ENCODE data around the gene MAP3K20. TPM values are rescaled to one million over a fixed set of nuclear protein-coding genes. Genes with fewer than 3 reads are reported as not detected.

Gene MAP3K20
- total and polyA plus RNA-seq, 3 experiments from 2014 or later: 1.9 to 14.1 (median 11.2) TPM

GRCh38 chr2:173075056-173075780 is 428 bp upstream of the MAP3K20 start:
- Mint-ChIP-seq H3K9me3 (no peaks in the 10 kb centered on the region), H3K4me1 (peaks cover 8 to 28% (median 9%) of the 10 kb centered on the region in 3 donors), H3K36me3 (no peaks in the 10 kb centered on the region), H3K4me3 (peak overlapping the region; percentile 60 to 87 (median 79)), H3K27me3 (peaks cover 11 to 21% of the 10 kb centered on the region in 2 donors), H3K27ac (peak overlapping the region in 1 of 8 donors; percentile 44)
- no peaks in the 10 kb centered on the region for H3K9me3 ChIP-seq (ENCODE audit: low read length)
- ChIA-PET POLR2A (no interaction called here), CTCF (no interaction called here)
- no peaks in the 10 kb centered on the region for H3K4me1 ChIP-seq (ENCODE audit: insufficient read depth, low read length)
- H3K27ac ChIP-seq (ENCODE audit: low read depth, low read length): no peak overlapping the region
- H3K4me3 ChIP-seq (ENCODE audit: low read length): peak overlapping the region; percentile 25
- H3K36me3 ChIP-seq (ENCODE audit: insufficient read depth, low read length): no peaks in the 10 kb centered on the region
- H3K27me3 ChIP-seq (ENCODE audit: insufficient read depth, low read length, poor library complexity, severe bottlenecking): no peaks in the 10 kb centered on the region
- no peak for DNase-seq

GRCh38 chr2:173076581-173077345 is 1.1 kb downstream of the MAP3K20 start:
- Mint-ChIP-seq H3K27ac (peak overlapping the region in 2 of 8 donors; percentile 18 to 80), H3K27me3 (peaks cover 11 to 22% of the 10 kb centered on the region in 2 donors), H3K4me1 (peaks cover 8 to 28% (median 9%) of the 10 kb centered on the region in 3 donors), H3K4me3 (peak overlapping the region; percentile 77 to 94 (median 88)), H3K36me3 (no peaks in the 10 kb centered on the region), H3K9me3 (no peaks in the 10 kb centered on the region)
- peak overlapping the region; percentile 60 for H3K4me3 ChIP-seq (ENCODE audit: low read length)
- CTCF ChIA-PET: no interaction called here
- POLR2A ChIA-PET: interaction anchor here (0.7 kb wide), 1 partner anchor 36 kb away, joined by 16 read pairs; no protein-coding TSS in a partner anchor
- H3K4me1 ChIP-seq (ENCODE audit: insufficient read depth, low read length): no peaks in the 10 kb centered on the region
- no peaks in the 10 kb centered on the region for H3K9me3 ChIP-seq (ENCODE audit: low read length)
- H3K27me3 ChIP-seq (ENCODE audit: insufficient read depth, low read length, poor library complexity, severe bottlenecking): no peaks in the 10 kb centered on the region
- DNase-seq: peak in 3 of 5 donors; percentile 2 to 46 (median 3)
- peak overlapping the region; percentile 62 for H3K27ac ChIP-seq (ENCODE audit: low read depth, low read length)
- H3K36me3 ChIP-seq (ENCODE audit: insufficient read depth, low read length): no peaks in the 10 kb centered on the region

- ChIA-PET CTCF (interaction anchor here (0.8 kb wide), 1 partner anchor 37 kb away, joined by 3 read pairs; no protein-coding TSS in a partner anchor), POLR2A (no interaction called here)
- Mint-ChIP-seq H3K36me3 (no peaks in the 10 kb centered on the region), H3K9me3 (no peaks in the 10 kb centered on the region), H3K4me3 (peak overlapping the region; percentile 77 to 94 (median 88)), H3K27ac (no peak overlapping the region), H3K4me1 (peaks cover 8 to 28% (median 9%) of the 10 kb centered on the region in 3 donors), H3K27me3 (peaks cover 11 to 19% of the 10 kb centered on the region in 2 donors)
- Histone ChIP-seq H3K4me1 (ENCODE audit: insufficient read depth, low read length) (no peaks in the 10 kb centered on the region), H3K27ac (ENCODE audit: low read depth, low read length) (peak overlapping the region; percentile 62), H3K27me3 (ENCODE audit: insufficient read depth, low read length, poor library complexity, severe bottlenecking) (no peaks in the 10 kb centered on the region), H3K36me3 (ENCODE audit: insufficient read depth, low read length) (no peaks in the 10 kb centered on the region), H3K4me3 (ENCODE audit: low read length) (no peak overlapping the region), H3K9me3 (ENCODE audit: low read length) (no peaks in the 10 kb centered on the region)
- DNase-seq: no peak
These were observed 2.0 kb downstream of the MAP3K20 start for GRCh38 chr2:173077506-173078177.

- Histone ChIP-seq H3K36me3 (ENCODE audit: insufficient read depth, low read length) (no peaks in the 10 kb centered on the region), H3K4me3 (ENCODE audit: low read length) (no peak overlapping the region), H3K27me3 (ENCODE audit: insufficient read depth, low read length, poor library complexity, severe bottlenecking) (no peaks in the 10 kb centered on the region), H3K9me3 (ENCODE audit: low read length) (no peaks in the 10 kb centered on the region), H3K4me1 (ENCODE audit: insufficient read depth, low read length) (no peaks in the 10 kb centered on the region), H3K27ac (ENCODE audit: low read depth, low read length) (no peak overlapping the region)
- H3K4me3 Mint-ChIP-seq: no peak overlapping the region
- ChIA-PET POLR2A (no interaction called here), CTCF (interaction anchor here (0.6 kb wide), 1 partner anchor 131 kb away, joined by 3 read pairs; no protein-coding TSS in a partner anchor)
- no peak overlapping the region for H3K27ac Mint-ChIP-seq
- H3K4me1 Mint-ChIP-seq: peaks cover 8 to 28% (median 9%) of the 10 kb centered on the region in 3 donors
- no peak for DNase-seq
- no peaks in the 10 kb centered on the region for H3K9me3 Mint-ChIP-seq
- peaks cover 11 to 19% of the 10 kb centered on the region in 2 donors for H3K27me3 Mint-ChIP-seq
- H3K36me3 Mint-ChIP-seq: no peaks in the 10 kb centered on the region
These were observed 3.5 kb downstream of the MAP3K20 start for GRCh38 chr2:173079141-173079540.

- H3K27ac Mint-ChIP-seq: no peak overlapping the region
- H3K27me3 ChIP-seq (ENCODE audit: insufficient read depth, low read length, poor library complexity, severe bottlenecking): no peaks in the 10 kb centered on the region
- H3K27me3 Mint-ChIP-seq: peaks cover 7 to 15% of the 10 kb centered on the region in 2 donors
- peaks cover 8 to 24% (median 9%) of the 10 kb centered on the region in 3 donors for H3K4me1 Mint-ChIP-seq
- H3K36me3 Mint-ChIP-seq: no peaks in the 10 kb centered on the region
- H3K4me3 Mint-ChIP-seq: no peak overlapping the region
- CTCF ChIA-PET: interaction anchor here (0.6 kb wide), 1 partner anchor 130 kb away, joined by 3 read pairs; no protein-coding TSS in a partner anchor
- no peak overlapping the region for H3K4me3 ChIP-seq (ENCODE audit: low read length)
- H3K9me3 ChIP-seq (ENCODE audit: low read length): no peaks in the 10 kb centered on the region
- no peaks in the 10 kb centered on the region for H3K36me3 ChIP-seq (ENCODE audit: insufficient read depth, low read length)
- POLR2A ChIA-PET: no interaction called here
- no peak for DNase-seq
- H3K4me1 ChIP-seq (ENCODE audit: insufficient read depth, low read length): no peaks in the 10 kb centered on the region
- no peak overlapping the region for H3K27ac ChIP-seq (ENCODE audit: low read depth, low read length)
- H3K9me3 Mint-ChIP-seq: no peaks in the 10 kb centered on the region
These were observed 4.6 kb downstream of the MAP3K20 start for GRCh38 chr2:173079973-173080860.

GRCh38 chr2:173086518-173087213 is 11.0 kb downstream of the MAP3K20 start:
- Mint-ChIP-seq H3K27me3 (peaks cover 0 to 2% of the 10 kb centered on the region in 2 donors), H3K4me1 (no peaks in the 10 kb centered on the region), H3K4me3 (no peak overlapping the region), H3K27ac (no peak overlapping the region), H3K9me3 (no peaks in the 10 kb centered on the region), H3K36me3 (no peaks in the 10 kb centered on the region)
- POLR2A ChIA-PET: no interaction called here
- Histone ChIP-seq H3K27me3 (ENCODE audit: insufficient read depth, low read length, poor library complexity, severe bottlenecking) (no peaks in the 10 kb centered on the region), H3K9me3 (ENCODE audit: low read length) (no peaks in the 10 kb centered on the region), H3K4me3 (ENCODE audit: low read length) (no peak overlapping the region), H3K36me3 (ENCODE audit: insufficient read depth, low read length) (no peaks in the 10 kb centered on the region), H3K4me1 (ENCODE audit: insufficient read depth, low read length) (no peaks in the 10 kb centered on the region), H3K27ac (ENCODE audit: low read depth, low read length) (no peak overlapping the region)
- no peak for DNase-seq
- CTCF ChIA-PET: no interaction called here

- no peak overlapping the region for H3K4me3 Mint-ChIP-seq
- no peak for DNase-seq
- Histone ChIP-seq H3K36me3 (ENCODE audit: insufficient read depth, low read length) (no peaks in the 10 kb centered on the region), H3K4me3 (ENCODE audit: low read length) (no peak overlapping the region), H3K4me1 (ENCODE audit: insufficient read depth, low read length) (no peaks in the 10 kb centered on the region), H3K9me3 (ENCODE audit: low read length) (no peaks in the 10 kb centered on the region), H3K27me3 (ENCODE audit: insufficient read depth, low read length, poor library complexity, severe bottlenecking) (no peaks in the 10 kb centered on the region), H3K27ac (ENCODE audit: low read depth, low read length) (no peak overlapping the region)
- no peaks in the 10 kb centered on the region for H3K36me3 Mint-ChIP-seq
- CTCF ChIA-PET: no interaction called here
- POLR2A ChIA-PET: no interaction called here
- H3K27me3 Mint-ChIP-seq: peaks cover 0 to 2% of the 10 kb centered on the region in 2 donors
- no peak overlapping the region for H3K27ac Mint-ChIP-seq
- H3K9me3 Mint-ChIP-seq: no peaks in the 10 kb centered on the region
- no peaks in the 10 kb centered on the region for H3K4me1 Mint-ChIP-seq
These were observed 11.6 kb downstream of the MAP3K20 start for GRCh38 chr2:173087214-173087581.
